Omental fat pad (tissue), 4 donors: Measurements from ENCODE around the gene FOXF2. TPM values are rescaled to one million over a fixed set of nuclear protein-coding genes. Genes with fewer than 3 reads are reported as not detected.

Experiments
- ATAC-seq: fragments of 150-250 bp; one replicate; pipeline ENCODE4 v1.9.1; 2016; ENCODE audit warnings: mild to moderate bottlenecking, moderate library complexity; ENCODE audit not compliant: low FRiP score
- DNase-seq: peaks from one replicate; pipeline ENCODE4 v3.0.0-alpha.2; 2019; ENCODE audit warnings: low spot score
- CTCF ChIP-seq, 3 donors: fragments of 450-650 bp; IDR thresholded peaks; one replicate each; pipeline ENCODE4 v1.5.1; 2016 to 2017; ENCODE audit warnings: antibody characterized with exemption in 3 of 3, mild to moderate bottlenecking in 3 of 3, moderate library complexity in 2 of 3
- total RNA-seq, 4 donors: library from RNA; depleted of rRNA; stranded (reverse); fragments of >200 nt; gene quantifications; one replicate each; pipeline ENCODE4 v1.1.0, GENCODE V29; 2016

Gene FOXF2
- total RNA-seq, 4 donors from 2014 or later = 0.65 to 1.1 (median 0.95) TPM

- ATAC-seq (no peak), DNase-seq (no peak)
- no peak for TF ChIP-seq CTCF (IDR thresholded peaks at IDR 0.05)
These were observed 26.2 kb downstream of the FOXF2 start for GRCh38 chr6:1415416-1416063.

- ATAC-seq = no peak
- TF ChIP-seq CTCF (IDR thresholded peaks at IDR 0.05) = no peak
- DNase-seq = no peak
These were observed 26.9 kb downstream of the FOXF2 start for GRCh38 chr6:1416191-1416760.

GRCh38 chr6:1416820-1417219 lies 27.4 kb downstream of the FOXF2 start:
- TF ChIP-seq CTCF (IDR thresholded peaks at IDR 0.05) = no peak
- DNase-seq (no peak), ATAC-seq (no peak)

- no peak for TF ChIP-seq CTCF (IDR thresholded peaks at IDR 0.05)
- DNase-seq = no peak
- no peak for ATAC-seq
These were observed 28.3 kb downstream of the FOXF2 start for GRCh38 chr6:1417718-1418117.

GRCh38 chr6:1418471-1419191 lies 29.3 kb downstream of the FOXF2 start:
- no peak for TF ChIP-seq CTCF (IDR thresholded peaks at IDR 0.05)
- no peak for ATAC-seq
- no peak for DNase-seq

GRCh38 chr6:1420382-1420781 lies 31.0 kb downstream of the FOXF2 start:
- ATAC-seq = no peak
- TF ChIP-seq CTCF (IDR thresholded peaks at IDR 0.05) = no peak
- no peak for DNase-seq
